ENCODE measurements around the gene SNX4.

Gene SNX4

DNA sequence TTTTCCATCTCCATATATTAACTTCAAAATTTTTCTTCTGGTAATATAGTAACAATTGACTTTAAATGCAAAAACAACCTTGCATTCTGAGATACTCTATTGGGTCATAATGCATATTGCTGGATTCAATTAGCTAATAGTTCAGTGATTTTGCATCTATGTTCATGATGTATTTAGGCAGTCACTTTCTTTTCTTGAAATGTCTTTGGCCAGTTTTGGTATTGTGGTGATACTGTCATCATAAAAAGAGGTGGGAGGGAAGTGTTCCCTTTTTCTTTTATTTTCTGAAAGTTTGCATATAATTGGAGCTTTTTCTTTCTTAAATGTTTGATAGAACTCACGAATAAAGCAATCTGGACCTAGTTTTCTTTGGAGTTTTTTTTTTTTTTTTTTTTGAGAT, 77.5 kb downstream of the SNX4 start:
- H3K4me3 ChIP-seq = no peak overlapping the region
- H3K9me3 ChIP-seq (ENCODE audit: low read depth, low read length) = no peaks in the 10 kb centered on the region
- H3K9ac ChIP-seq (ENCODE audit: insufficient read length) = no peak overlapping the region
- no peak overlapping the region for H3K27ac ChIP-seq
- no peak for DNase-seq (ENCODE audit: low read depth, low spot score)
- peaks cover 26% of the 10 kb centered on the region for H3K36me3 ChIP-seq (ENCODE audit: insufficient read depth, low read length)
- TF ChIP-seq POLR2AphosphoS5 (IDR thresholded peaks at IDR 0.05; ENCODE audit: borderline replicate concordance, low read depth, low read length) (no peak), FOXP2 (optimal IDR thresholded peaks at IDR 0.05; ENCODE audit: control extremely low read depth, extremely low read length, insufficient read depth) (no peak), EZH2 (IDR thresholded peaks at IDR 0.05) (no peak)

DNA sequence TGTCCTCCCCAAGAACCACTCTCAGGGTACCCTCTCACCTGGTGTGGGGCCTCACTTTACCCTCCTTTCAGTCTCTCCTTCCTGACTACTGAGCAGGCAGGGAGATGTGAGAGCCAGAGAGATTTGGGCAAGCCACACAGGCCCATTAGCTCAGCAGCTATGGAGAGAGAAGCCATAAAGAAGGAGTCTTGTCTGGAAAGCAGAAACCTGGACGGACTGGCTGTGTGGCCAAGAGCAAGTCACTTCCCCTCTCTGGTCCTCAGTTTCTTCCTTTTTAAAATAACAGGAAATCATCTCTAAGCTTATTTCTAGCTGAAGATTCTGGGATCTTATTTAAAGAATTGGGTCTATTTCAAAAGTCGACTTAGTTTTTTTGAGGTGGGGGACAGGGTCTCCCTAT, 79.0 kb downstream of the SNX4 start:
- Histone ChIP-seq H3K27ac (no peak overlapping the region), H3K36me3 (ENCODE audit: insufficient read depth, low read length) (peaks cover 11% of the 10 kb centered on the region; the same call in 1 of the 2 replicates), H3K4me3 (no peak overlapping the region), H3K9me3 (ENCODE audit: low read depth, low read length) (no peaks in the 10 kb centered on the region), H3K9ac (ENCODE audit: insufficient read length) (no peak overlapping the region)
- TF ChIP-seq EZH2 (IDR thresholded peaks at IDR 0.05) (no peak), POLR2AphosphoS5 (IDR thresholded peaks at IDR 0.05; ENCODE audit: borderline replicate concordance, low read depth, low read length) (no peak), FOXP2 (optimal IDR thresholded peaks at IDR 0.05; ENCODE audit: control extremely low read depth, extremely low read length, insufficient read depth) (no peak)
- no peak for DNase-seq (ENCODE audit: low read depth, low spot score)

GRCh38 chr3:125440559-125440955, 79.4 kb downstream of the SNX4 start:
- DNase-seq (ENCODE audit: low read depth, low spot score) = no peak
- Histone ChIP-seq H3K36me3 (ENCODE audit: insufficient read depth, low read length) (peaks cover 7% of the 10 kb centered on the region; the same call in 1 of the 2 replicates), H3K9ac (ENCODE audit: insufficient read length) (no peak overlapping the region), H3K9me3 (ENCODE audit: low read depth, low read length) (no peaks in the 10 kb centered on the region), H3K27ac (no peak overlapping the region), H3K4me3 (no peak overlapping the region)
- no peak for TF ChIP-seq FOXP2 (optimal IDR thresholded peaks at IDR 0.05; ENCODE audit: control extremely low read depth, extremely low read length, insufficient read depth)

GRCh38 chr3:125437631-125438435, 82.2 kb downstream of the SNX4 start:
- Histone ChIP-seq H3K9me3 (ENCODE audit: low read depth, low read length) (no peaks in the 10 kb centered on the region), H3K9ac (ENCODE audit: insufficient read length) (no peak overlapping the region), H3K36me3 (ENCODE audit: insufficient read depth, low read length) (no peaks in the 10 kb centered on the region), H3K27ac (no peak overlapping the region), H3K4me3 (no peak overlapping the region)
- no peak for DNase-seq (ENCODE audit: low read depth, low spot score)
- TF ChIP-seq EZH2 (IDR thresholded peaks at IDR 0.05) = no peak
- TF ChIP-seq FOXP2 (optimal IDR thresholded peaks at IDR 0.05; ENCODE audit: control extremely low read depth, extremely low read length, insufficient read depth) = no peak
- no peak for TF ChIP-seq POLR2AphosphoS5 (IDR thresholded peaks at IDR 0.05; ENCODE audit: borderline replicate concordance, low read depth, low read length)

- no peak overlapping the region for H3K4me3 ChIP-seq
- DNase-seq (ENCODE audit: low read depth, low spot score) = no peak
- H3K9ac ChIP-seq (ENCODE audit: insufficient read length) = no peak overlapping the region
- H3K9me3 ChIP-seq (ENCODE audit: low read depth, low read length) = no peaks in the 10 kb centered on the region
- no peak overlapping the region for H3K27ac ChIP-seq
- H3K36me3 ChIP-seq (ENCODE audit: insufficient read depth, low read length) = no peaks in the 10 kb centered on the region
- TF ChIP-seq FOXP2 (optimal IDR thresholded peaks at IDR 0.05; ENCODE audit: control extremely low read depth, extremely low read length, insufficient read depth) = no peak
- TF ChIP-seq POLR2AphosphoS5 (IDR thresholded peaks at IDR 0.05; ENCODE audit: borderline replicate concordance, low read depth, low read length) = no peak
- TF ChIP-seq EZH2 (IDR thresholded peaks at IDR 0.05) = no peak
Observed at GRCh38 chr3:125436921-125437320, 83.1 kb downstream of the SNX4 start.

DNA sequence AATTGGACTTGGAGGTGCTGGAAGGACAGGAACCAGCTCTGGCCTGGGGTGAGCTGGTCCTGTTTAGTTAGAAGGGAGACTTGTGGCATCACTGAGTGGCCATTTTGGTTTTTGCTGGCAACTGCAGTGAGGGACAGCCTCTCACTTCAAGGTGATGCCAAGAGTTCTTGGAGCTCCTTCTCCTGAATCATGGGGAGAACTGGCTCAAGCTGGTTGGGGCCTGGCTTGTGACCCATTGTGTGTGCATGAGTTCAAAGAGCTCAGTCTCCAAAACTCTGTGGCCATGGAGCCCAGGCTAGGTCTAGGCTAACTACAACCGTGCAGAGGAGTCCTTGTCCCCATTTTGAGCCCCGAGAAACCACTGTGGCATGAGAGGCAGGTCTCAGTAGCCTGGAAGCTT, 84.8 kb downstream of the SNX4 start:
- H3K27ac ChIP-seq = no peak overlapping the region
- H3K4me3 ChIP-seq = no peak overlapping the region
- H3K9me3 ChIP-seq (ENCODE audit: low read depth, low read length) = no peaks in the 10 kb centered on the region
- no peak overlapping the region for H3K9ac ChIP-seq (ENCODE audit: insufficient read length)
- TF ChIP-seq FOXP2 (optimal IDR thresholded peaks at IDR 0.05; ENCODE audit: control extremely low read depth, extremely low read length, insufficient read depth) (no peak), POLR2AphosphoS5 (IDR thresholded peaks at IDR 0.05; ENCODE audit: borderline replicate concordance, low read depth, low read length) (no peak), EZH2 (IDR thresholded peaks at IDR 0.05) (no peak)
- no peaks in the 10 kb centered on the region for H3K36me3 ChIP-seq (ENCODE audit: insufficient read depth, low read length)
- no peak for DNase-seq (ENCODE audit: low read depth, low spot score)

GRCh38 chr3:125434582-125435011, 85.4 kb downstream of the SNX4 start:
- TF ChIP-seq EZH2 (IDR thresholded peaks at IDR 0.05) = no peak
- no peak for TF ChIP-seq POLR2AphosphoS5 (IDR thresholded peaks at IDR 0.05; ENCODE audit: borderline replicate concordance, low read depth, low read length)
- TF ChIP-seq FOXP2 (optimal IDR thresholded peaks at IDR 0.05; ENCODE audit: control extremely low read depth, extremely low read length, insufficient read depth) = no peak
- DNase-seq (ENCODE audit: low read depth, low spot score) = no peak
- Histone ChIP-seq H3K9me3 (ENCODE audit: low read depth, low read length) (no peaks in the 10 kb centered on the region), H3K9ac (ENCODE audit: insufficient read length) (no peak overlapping the region), H3K36me3 (ENCODE audit: insufficient read depth, low read length) (no peaks in the 10 kb centered on the region), H3K27ac (no peak overlapping the region), H3K4me3 (no peak overlapping the region)

DNA sequence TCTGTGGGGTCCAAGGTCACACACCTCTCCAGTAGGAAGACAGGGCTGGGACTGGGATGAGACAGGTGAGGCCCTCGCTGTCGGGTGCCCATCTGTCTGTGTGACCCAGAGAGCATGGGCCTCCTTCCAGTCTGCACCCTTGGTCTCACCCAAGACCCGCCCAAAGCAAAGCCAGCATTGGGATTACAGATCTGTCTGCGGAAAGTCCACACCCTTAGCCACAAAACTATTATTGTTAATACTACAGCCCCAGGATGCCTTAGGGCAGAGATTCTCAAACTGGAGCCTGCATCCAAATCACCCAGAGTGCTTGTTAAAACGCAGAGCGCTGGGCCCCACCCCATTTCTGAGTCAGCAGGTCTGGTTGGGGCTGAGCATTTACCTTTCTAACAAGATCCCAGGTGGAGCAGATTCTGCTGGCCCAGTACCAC, 86.4 kb downstream of the SNX4 start:
- Histone ChIP-seq H3K27ac (no peak overlapping the region), H3K36me3 (ENCODE audit: insufficient read depth, low read length) (no peaks in the 10 kb centered on the region), H3K9me3 (ENCODE audit: low read depth, low read length) (no peaks in the 10 kb centered on the region), H3K4me3 (no peak overlapping the region), H3K9ac (ENCODE audit: insufficient read length) (no peak overlapping the region)
- TF ChIP-seq EZH2 (IDR thresholded peaks at IDR 0.05) = no peak
- no peak for TF ChIP-seq POLR2AphosphoS5 (IDR thresholded peaks at IDR 0.05; ENCODE audit: borderline replicate concordance, low read depth, low read length)
- TF ChIP-seq FOXP2 (optimal IDR thresholded peaks at IDR 0.05; ENCODE audit: control extremely low read depth, extremely low read length, insufficient read depth) = no peak
- no peak for DNase-seq (ENCODE audit: low read depth, low spot score)
